ENCODE data around the gene CLDN1. TPM values are rescaled to one million over a fixed set of nuclear protein-coding genes. Genes with fewer than 3 reads are reported as not detected.

CLDN1 gene
- total and polyA plus RNA-seq, 2 of the 8 experiments (the other 6 are each of a cell fraction or from before 2014, with no cell fraction given), result 3.1 to 6.1 TPM

GRCh38 chr3:190326930-190327329 is 4.7 kb upstream of the CLDN1 start:
- Histone ChIP-seq H3K56ac (replicated peaks; ENCODE audit: insufficient read length, low read depth, low read length) (no peak overlapping the region), H3K9ac (replicated peaks in 1 of 4; ENCODE audit: extremely low read depth in 1 of 4, low read depth in 3 of 4, low read length in 3 of 4) (no peak overlapping the region), H3K36me3 (ENCODE audit: control insufficient read depth in 2 of 4, insufficient read depth in 4 of 4, low read length in 3 of 4) (no peaks in the 10 kb centered on the region), H3K23me2 (ENCODE audit: low read depth, low read length) (peaks cover 2% of the 10 kb centered on the region; the same call in 1 of the 2 replicates), H3K4me2 (ENCODE audit: insufficient read depth in 1 of 2, low read depth in 2 of 2, low read length in 2 of 2) (no peak overlapping the region), H2BK120ac (replicated peaks; ENCODE audit: low read depth, low read length) (no peak overlapping the region), H4K20me1 (replicated peaks in 1 of 2; ENCODE audit: control insufficient read depth in 1 of 2, insufficient read depth in 2 of 2, low read length in 2 of 2) (no peaks in the 10 kb centered on the region), H2BK5ac (ENCODE audit: low read depth, low read length) (no peak overlapping the region), H3K4me1 (replicated peaks in 1 of 4; ENCODE audit: control insufficient read depth in 3 of 4, insufficient read depth in 4 of 4, low read length in 3 of 4) (peaks cover 2 to 11% (median 5%) of the 10 kb centered on the region in 4 experiments; a peak in 5 of 7 replicates), H2AK5ac (ENCODE audit: low read depth, low read length) (no peak overlapping the region), H2BK20ac (ENCODE audit: low read length) (no peak overlapping the region), H3K79me2 (ENCODE audit: control insufficient read depth in 1 of 2, insufficient read depth in 2 of 2, low read length in 2 of 2) (no peaks in the 10 kb centered on the region), H2BK12ac (ENCODE audit: low read depth, low read length) (no peak overlapping the region), H3K27ac (ENCODE audit: low read depth, low read length) (no peak overlapping the region), H2BK15ac (ENCODE audit: low read length) (no peak overlapping the region), H3K9me3 (ENCODE audit: insufficient read depth in 2 of 2, low read depth in 1 of 2, low read length in 1 of 2) (no peaks in the 10 kb centered on the region), H4K8ac (ENCODE audit: extremely low read depth, insufficient read depth, low read length) (no peak overlapping the region), H4K5ac (ENCODE audit: insufficient read length, low read depth, low read length) (no peak overlapping the region), H2AFZ (ENCODE audit: low read length) (no peak overlapping the region), H3K23ac (ENCODE audit: insufficient read length) (no peak overlapping the region), H3K4ac (replicated peaks; ENCODE audit: insufficient read length, low read depth, low read length) (no peak overlapping the region), H3K79me1 (ENCODE audit: low read depth, low read length) (no peaks in the 10 kb centered on the region), H4K91ac (replicated peaks; ENCODE audit: insufficient read length, low read length) (no peak overlapping the region), H3K14ac (ENCODE audit: insufficient read length) (no peak overlapping the region), H3K18ac (ENCODE audit: extremely low read depth, low read length) (no peak overlapping the region), H3K4me3 (ENCODE audit: extremely low read depth in 1 of 4, insufficient read depth in 2 of 4, low read depth in 3 of 4, low read length in 4 of 4) (no peak overlapping the region), H3K27me3 (replicated peaks in 1 of 4; ENCODE audit: control insufficient read depth in 3 of 4, extremely low read depth in 1 of 4, insufficient read depth in 3 of 4, low read length in 3 of 4) (peaks cover 0 to 7% (median 5%) of the 10 kb centered on the region in 4 experiments; a peak in 4 of 7 replicates)
- no peak for TF ChIP-seq BACH1 (IDR thresholded peaks at IDR 0.05; ENCODE audit: low read length)
- TF ChIP-seq KDM5A (IDR thresholded peaks at IDR 0.05; ENCODE audit: low read length), result no peak
- no peak for TF ChIP-seq FOSL1 (IDR thresholded peaks at IDR 0.05; ENCODE audit: insufficient read depth, low read depth, low read length)
- TF ChIP-seq NANOG (IDR thresholded peaks at IDR 0.05; ENCODE audit: insufficient read depth, low read depth, low read length, poor library complexity, severe bottlenecking), result no peak
- TF ChIP-seq, protein P1, sequence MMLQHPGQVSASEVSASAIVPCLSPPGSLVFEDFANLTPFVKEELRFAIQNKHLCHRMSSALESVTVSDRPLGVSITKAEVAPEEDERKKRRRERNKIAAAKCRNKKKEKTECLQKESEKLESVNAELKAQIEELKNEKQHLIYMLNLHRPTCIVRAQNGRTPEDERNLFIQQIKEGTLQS (IDR thresholded peaks at IDR 0.05; ENCODE audit: insufficient read depth, low read depth, low read length), result no peak
- TF ChIP-seq KDM4A (IDR thresholded peaks at IDR 0.05; ENCODE audit: low read depth, low read length, severe bottlenecking), result no peak
- no peak for TF ChIP-seq JUN (IDR thresholded peaks at IDR 0.05; ENCODE audit: low read depth, low read length)
- no peak for TF ChIP-seq RAD21 (IDR thresholded peaks at IDR 0.05 in 1 of 2, conservative IDR thresholded peaks at IDR 0.05 in 1 of 2; ENCODE audit: low read depth in 2 of 2, low read length in 2 of 2)
- DNase-seq (ENCODE audit: low read depth in 1 of 2, low spot score in 2 of 2) (no peak), FAIRE-seq (no peak)
- ChIA-PET CTCF (ENCODE audit: partially characterized antibody) (interaction anchor here (1.2 to 6.3 kb wide), 5 partner anchors 9 to 366 kb away, joined by 3 to 54 read pairs (median 3); no protein-coding TSS in a partner anchor), POLR2A (ENCODE audit: partially characterized antibody) (no interaction called here)
- 92% methylated on average over 4 of the region's 4 CpGs; no CpG with 5 or more reads in 1 of the 2 experiments for WGBS, 2 experiments (ENCODE audit: extremely low coverage in 1 of 2, insufficient coverage in 1 of 2, insufficient read length in 1 of 2, insufficient replicate concordance in 2 of 2, low coverage in 1 of 2, low lambda C conversion rate in 2 of 2, missing lambda C conversion rate in 1 of 2)

All from H1 (cell line).